GM12878 (cell line): ENCODE measurements around the gene SCGB2B2. TPM values are rescaled to one million over a fixed set of nuclear protein-coding genes. Genes with fewer than 3 reads are reported as not detected.

Experiments used
- BHLHE40 ChIP-seq, 2 experiments: fragments of 450-650 bp in 1 of 2; IDR thresholded peaks; 2 replicates each; pipeline ENCODE4 v1.6.1; 2011 to 2017; ENCODE audit warnings: low read depth in 2 of 2, borderline replicate concordance in 1 of 2, improper control_type of control experiment in 1 of 2, low read length in 1 of 2, mild to moderate bottlenecking in 1 of 2
- BMI1 ChIP-seq: fragments of 450-650 bp; IDR thresholded peaks from 2 replicates; pipeline ENCODE4 v1.6.1; 2016; ENCODE audit warnings: mild to moderate bottlenecking, moderate library complexity, borderline replicate concordance
- CBX3 ChIP-seq: fragments of 200-600 bp; sonication (generic); IDR thresholded peaks from 2 replicates; pipeline ENCODE4 v1.6.1; 2016; ENCODE audit warnings: low read depth, borderline replicate concordance
- CHD1 ChIP-seq: IDR thresholded peaks from 2 replicates; pipeline ENCODE4 v1.6.1; 2012; ENCODE audit warnings: low read depth, low read length, improper control_type of control experiment
- CHD4 ChIP-seq: fragments of 200-600 bp; sonication (generic); IDR thresholded peaks from 2 replicates; pipeline ENCODE4 v1.6.1; 2016; ENCODE audit warnings: mild to moderate bottlenecking
- E4F1 ChIP-seq: fragments of 450-650 bp; IDR thresholded peaks from 2 replicates; pipeline ENCODE4 v1.6.1; 2018; ENCODE audit warnings: borderline replicate concordance, mild to moderate bottlenecking; ENCODE audit not compliant: partially characterized antibody
- EED ChIP-seq: sonication (generic); IDR thresholded peaks from 2 replicates; pipeline ENCODE4 v1.6.1; 2016; ENCODE audit warnings: antibody characterized with exemption, low read depth
- ETV6 ChIP-seq, 2 experiments: fragments of 450-650 bp in 1 of 2; IDR thresholded peaks in 1 of 2; conservative IDR thresholded peaks in 1 of 2; 2 replicates each; pipeline ENCODE4 v1.6.1; 2014; ENCODE audit warnings: antibody characterized with exemption in 1 of 2, borderline replicate concordance in 1 of 2, low read depth in 1 of 2, mild to moderate bottlenecking in 1 of 2, moderate library complexity in 1 of 2
- FOS ChIP-seq: IDR thresholded peaks from 3 replicates; pipeline ENCODE4 v1.6.1; 2011; ENCODE audit warnings: borderline replicate concordance; ENCODE audit not compliant: insufficient read length; ENCODE audit errors: extremely low read depth
- HDAC2 ChIP-seq: fragments of 200-600 bp; sonication (generic); IDR thresholded peaks from 2 replicates; pipeline ENCODE4 v1.6.1; 2017
- HDGF ChIP-seq: fragments of 450-650 bp; IDR thresholded peaks from 2 replicates; pipeline ENCODE4 v1.6.1; 2016; ENCODE audit warnings: antibody characterized with exemption
- IKZF2 ChIP-seq, 2 experiments: fragments of 450-650 bp; IDR thresholded peaks; 2 replicates each; pipeline ENCODE4 v1.6.1; 2017; ENCODE audit warnings: mild to moderate bottlenecking in 2 of 2, moderate library complexity in 2 of 2
- MTA2 ChIP-seq: fragments of 450-650 bp; IDR thresholded peaks from 2 replicates; pipeline ENCODE4 v1.6.1; 2016; ENCODE audit warnings: low read depth, mild to moderate bottlenecking, moderate library complexity
- MYB ChIP-seq: fragments of 150-350 bp; IDR thresholded peaks from 2 replicates; pipeline ENCODE4 v1.6.1; 2014; ENCODE audit warnings: mild to moderate bottlenecking, low read depth, low read length, borderline replicate concordance
- NR2C2 ChIP-seq: IDR thresholded peaks from 2 replicates; pipeline ENCODE4 v1.6.1; 2011; ENCODE audit warnings: borderline replicate concordance, low read depth; ENCODE audit not compliant: control insufficient read depth, insufficient read length
- PKNOX1 ChIP-seq: fragments of 450-650 bp; IDR thresholded peaks from 2 replicates; pipeline ENCODE4 v1.6.1; 2016; ENCODE audit warnings: mild to moderate bottlenecking
- POLR2A ChIP-seq: IDR thresholded peaks from 2 replicates; pipeline ENCODE4 v1.6.1; 2011; ENCODE audit warnings: low read depth, mild to moderate bottlenecking, low read length
- POU2F2 ChIP-seq: IDR thresholded peaks from 3 replicates; pipeline ENCODE4 v1.6.1; 2011; ENCODE audit warnings: low read depth, mild to moderate bottlenecking, low read length, borderline replicate concordance
- RAD21 ChIP-seq: IDR thresholded peaks from 2 replicates; pipeline ENCODE4 v1.6.1; 2011; ENCODE audit warnings: mild to moderate bottlenecking, low read depth, low read length, moderate library complexity; ENCODE audit not compliant: insufficient read depth
- SKIL ChIP-seq: fragments of 450-650 bp; IDR thresholded peaks from 2 replicates; pipeline ENCODE4 v1.6.1; 2017; ENCODE audit warnings: mild to moderate bottlenecking, low read depth, inconsistent platforms; ENCODE audit not compliant: poor library complexity, severe bottlenecking
- SMC3 ChIP-seq: IDR thresholded peaks from 2 replicates; pipeline ENCODE4 v1.6.1; 2011; ENCODE audit warnings: low read length, improper control_type of control experiment, borderline replicate concordance
- TAF1 ChIP-seq: IDR thresholded peaks from 2 replicates; pipeline ENCODE4 v1.6.1; 2011; ENCODE audit warnings: mild to moderate bottlenecking, low read depth, low read length, borderline replicate concordance
- TCF3 ChIP-seq: IDR thresholded peaks from 2 replicates; pipeline ENCODE4 v1.6.1; 2012; ENCODE audit warnings: low read depth, mild to moderate bottlenecking, low read length, borderline replicate concordance; ENCODE audit not compliant: insufficient read depth
- polyA plus RNA-seq, 11 experiments: library from polyadenylated mRNA; depleted of rRNA in 4 of 11; unstranded in 6 of 11; stranded (reverse) in 5 of 11; fragments of >200 nt; fragmentation: Nextera tagmentation in 4 of 11; fragmentation: Illumina TruSeq in 1 of 11; extraction: Ambion mirVana in 4 of 11; extraction: Trizol in 1 of 11; gene quantifications; 1 replicate in 1 of 11; 2 replicates in 10 of 11; pipeline versions ENCODE4 v1.2.1 to v1.2.3, GENCODE V29; 2011 to 2016; ENCODE audit warnings: inconsistent platforms in 2 of 11, missing spikeins in 2 of 11, low read depth in 1 of 11
- total RNA-seq, 4 experiments: library from RNA; depleted of rRNA in 3 of 4; stranded (reverse); fragments of >200 nt in 3 of 4; fragmentation: Illumina TruSeq in 1 of 4; extraction: Trizol in 1 of 4; gene quantifications; 2 replicates each; pipeline versions ENCODE4 v1.2.1 to v1.2.3, GENCODE V29; 2013 to 2021

The SCGB2B2 gene
- total and polyA plus RNA-seq, 10 of the 15 experiments (the other 5 are each of a cell fraction or from before 2014, with no cell fraction given): 0.06 to 0.35 (median 0.21) TPM; not detected in 6

DNA sequence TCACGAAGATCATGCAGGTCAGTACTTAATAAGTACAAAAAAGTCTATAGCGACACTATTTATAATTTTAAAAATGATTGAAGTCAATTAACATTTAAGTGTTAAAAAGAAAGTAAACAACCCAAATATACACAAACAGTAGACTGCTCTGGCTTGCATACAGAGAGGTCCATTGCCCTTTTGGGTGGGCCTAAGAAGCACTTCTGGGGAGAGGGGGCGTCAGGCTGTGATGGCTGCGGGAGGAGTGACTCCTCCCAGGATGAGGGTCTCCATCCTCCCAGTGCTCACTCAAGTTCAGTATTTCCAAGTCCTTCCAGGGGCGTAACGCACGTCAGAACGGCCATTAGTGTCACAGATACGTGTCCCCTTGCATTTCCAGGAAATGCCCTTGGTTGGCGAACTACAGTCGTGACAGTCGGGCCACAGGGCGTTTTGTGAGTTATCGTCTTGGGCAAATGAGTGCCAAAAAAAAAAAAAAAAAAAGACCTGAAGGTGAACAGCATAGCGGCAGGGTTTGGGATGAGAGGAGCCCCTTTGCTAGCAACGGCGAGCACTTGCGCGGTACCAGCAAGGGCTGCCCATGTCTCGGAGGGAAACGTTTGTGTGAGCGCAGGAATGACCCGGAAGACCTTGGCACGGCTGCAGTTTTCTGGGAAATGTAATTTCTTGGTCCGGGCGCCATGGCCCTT lies at the start of gene SCGB2B2 (continued):
- TF ChIP-seq TAF1: no peak
- peak; percentile 47 to 53; a peak in 1 of 4 replicates for TF ChIP-seq IKZF2 (IDR thresholded peaks at IDR 0.05)
- TF ChIP-seq CBX3: no peak
- no peak; the same call in 1 of the 2 replicates for TF ChIP-seq HDGF
- no peak for TF ChIP-seq CHD1
- TF ChIP-seq NR2C2: peak; percentile 97
- no peak for TF ChIP-seq MYB
- TF ChIP-seq HDAC2: no peak
- TF ChIP-seq E4F1: peak; percentile 79
- no peak for TF ChIP-seq SKIL
- no peak for TF ChIP-seq BMI1
- TF ChIP-seq BHLHE40 (IDR thresholded peaks at IDR 0.05; ENCODE audit: borderline replicate concordance in 1 of 2, low read depth in 2 of 2, low read length in 1 of 2): no peak
- TF ChIP-seq SMC3: no peak
- 0 out of 2 replicates have a peak, but pooled peaks have one; percentile 30 for TF ChIP-seq CHD4
- TF ChIP-seq POU2F2: no peak; the same call in 2 of the 3 replicates
- no peak for TF ChIP-seq POLR2A
- peak in 1 of 2 experiments; percentile 43; a peak in 1 of 4 replicates for TF ChIP-seq ETV6 (conservative IDR thresholded peaks at IDR 0.05 in 1 of 2, IDR thresholded peaks at IDR 0.05 in 1 of 2; ENCODE audit: borderline replicate concordance in 1 of 2, low read depth in 1 of 2)
- peak; percentile 97 for TF ChIP-seq MTA2
- TF ChIP-seq PKNOX1: peak; percentile 60
- TF ChIP-seq FOS: no peak
- TF ChIP-seq RAD21: no peak
- TF ChIP-seq EED: no peak
- no peak for TF ChIP-seq TCF3
